ENCODE data around the gene GC.
"Not testable (repeated sequence)": the region's sequence is repeated elsewhere in the genome, so short reads cannot be mapped to it uniquely, and the experiment has no call there.

Gene GC

DNA sequence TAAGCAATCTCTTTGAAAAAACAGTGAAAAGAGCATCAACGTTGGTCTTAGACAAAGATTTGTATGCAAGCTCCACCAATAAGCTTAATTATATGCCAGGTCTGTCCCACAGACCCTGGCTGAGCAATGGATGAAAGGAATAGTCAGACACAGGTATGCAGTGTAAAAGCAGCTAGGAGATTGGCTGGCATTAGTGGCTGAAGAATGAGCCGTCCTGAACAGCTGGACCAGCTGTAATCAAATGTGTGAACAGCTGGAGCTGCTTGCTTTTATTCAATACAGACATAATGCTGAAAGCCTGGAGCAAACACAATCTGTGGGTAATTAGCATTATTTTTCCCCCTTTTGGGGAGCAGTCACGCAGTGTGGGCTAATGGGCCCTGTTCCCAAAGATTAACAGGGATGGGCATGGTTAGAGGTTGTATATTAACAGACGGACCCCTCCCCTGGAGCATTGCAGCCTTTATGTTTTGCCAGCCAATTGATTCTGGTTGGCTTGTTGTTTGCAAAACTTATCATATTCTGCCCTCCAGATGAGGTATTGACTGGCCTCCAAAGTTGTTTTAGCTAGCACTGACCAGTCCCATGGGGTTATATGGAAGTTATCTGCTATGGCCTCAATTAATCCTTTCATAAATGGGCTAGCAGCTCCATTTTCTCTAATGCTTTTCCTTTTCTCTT is 20.3 kb upstream of the GC start:
- not testable (repeated sequence) for H3K27me3 ChIP-seq (ENCODE audit: control insufficient read depth, insufficient read depth, low read length); H3K4me1 ChIP-seq (ENCODE audit: control insufficient read depth, insufficient read depth, low read length); H3K4me3 ChIP-seq (ENCODE audit: low read depth, low read length); H3K9ac ChIP-seq (ENCODE audit: low read depth, low read length); H3K36me3 ChIP-seq (ENCODE audit: control insufficient read depth, insufficient read depth, low read length); H3K27ac ChIP-seq (ENCODE audit: low read depth, low read length); H3K9me3 ChIP-seq (ENCODE audit: control insufficient read depth, insufficient read depth, low read length)

DNA sequence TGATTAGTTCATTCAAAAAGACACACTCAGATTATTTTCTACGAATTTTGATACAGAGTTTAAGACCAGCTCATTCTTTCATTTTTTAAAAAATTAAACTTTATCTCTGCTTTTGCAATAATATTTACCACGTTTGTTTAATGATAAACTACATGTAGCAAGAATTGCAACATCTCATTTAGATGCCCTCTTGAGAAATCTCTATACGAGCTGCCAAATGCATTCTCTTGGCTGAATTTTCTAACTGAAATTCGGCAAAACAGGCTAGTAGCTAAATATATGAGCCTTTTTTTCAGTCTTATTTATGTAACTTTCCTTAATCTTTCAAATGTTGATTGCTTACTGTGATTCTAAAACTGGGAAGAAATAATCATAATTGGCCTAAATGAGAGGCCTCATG is 2.1 kb upstream of the GC start:
- Histone ChIP-seq H3K27me3 (ENCODE audit: control insufficient read depth, insufficient read depth, low read length) (no peaks in the 10 kb centered on the region), H3K9ac (ENCODE audit: low read depth, low read length) (no peak overlapping the region), H3K4me3 (ENCODE audit: low read depth, low read length) (no peak overlapping the region), H3K27ac (ENCODE audit: low read depth, low read length) (no peak overlapping the region), H3K9me3 (ENCODE audit: control insufficient read depth, insufficient read depth, low read length) (no peaks in the 10 kb centered on the region), H3K4me1 (ENCODE audit: control insufficient read depth, insufficient read depth, low read length) (peaks cover 3% of the 10 kb centered on the region; the same call in 1 of the 2 replicates), H3K36me3 (ENCODE audit: control insufficient read depth, insufficient read depth, low read length) (no peaks in the 10 kb centered on the region)

DNA sequence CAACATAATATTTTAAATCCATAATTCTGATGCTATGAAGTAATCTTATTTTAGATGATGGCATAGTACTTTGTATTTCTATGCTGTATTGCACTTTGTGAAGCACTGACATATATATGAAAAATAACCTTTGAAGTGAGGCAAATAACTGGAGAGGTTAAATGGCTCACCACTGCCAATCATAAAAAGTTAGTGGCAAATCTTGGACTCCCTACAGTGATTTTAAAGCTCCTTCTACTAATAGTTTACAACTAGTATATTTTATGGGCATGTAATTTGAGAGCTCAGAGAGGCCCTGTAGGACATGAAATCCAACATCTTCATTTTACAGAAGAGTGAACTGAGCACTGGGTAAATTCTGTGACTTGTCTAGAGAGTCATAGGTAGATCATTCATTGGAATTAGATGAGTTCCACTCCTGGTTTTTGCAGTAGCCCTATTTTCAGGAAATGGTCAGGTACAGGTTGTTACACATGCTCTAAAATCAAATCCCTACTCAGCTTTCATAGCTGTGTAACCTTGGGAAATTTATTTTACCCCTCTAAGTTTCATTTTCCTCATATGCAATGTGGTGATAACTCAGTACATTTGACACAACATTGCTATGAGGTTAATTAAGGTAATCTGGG is 804 bp upstream of the GC start:
- no peak overlapping the region for H3K27ac ChIP-seq (ENCODE audit: low read depth, low read length)
- no peaks in the 10 kb centered on the region for H3K36me3 ChIP-seq (ENCODE audit: control insufficient read depth, insufficient read depth, low read length)
- no peak overlapping the region for H3K4me3 ChIP-seq (ENCODE audit: low read depth, low read length)
- H3K9me3 ChIP-seq (ENCODE audit: control insufficient read depth, insufficient read depth, low read length): no peaks in the 10 kb centered on the region
- H3K27me3 ChIP-seq (ENCODE audit: control insufficient read depth, insufficient read depth, low read length): no peaks in the 10 kb centered on the region
- H3K4me1 ChIP-seq (ENCODE audit: control insufficient read depth, insufficient read depth, low read length): peaks cover 3% of the 10 kb centered on the region; the same call in 1 of the 2 replicates
- no peak overlapping the region for H3K9ac ChIP-seq (ENCODE audit: low read depth, low read length)

DNA sequence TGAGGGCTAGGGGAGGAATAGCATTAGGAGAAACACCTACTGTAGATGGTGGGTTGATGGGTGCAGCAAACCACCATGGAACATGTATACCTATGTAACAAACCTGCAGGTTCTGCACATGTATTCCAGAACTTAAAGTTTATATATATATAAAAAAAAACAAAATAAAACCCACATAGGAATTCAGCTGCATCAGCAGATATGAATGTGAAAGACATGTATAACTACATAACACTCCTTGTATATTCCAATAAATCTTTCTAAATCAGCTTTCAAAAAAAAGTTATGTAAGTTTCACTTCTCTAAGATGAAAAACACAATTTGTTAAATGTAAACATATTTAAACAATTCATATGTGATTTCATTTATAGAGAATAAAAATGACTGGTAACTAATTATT is 6.0 kb downstream of the GC start:
- H3K4me1 ChIP-seq (ENCODE audit: control insufficient read depth, insufficient read depth, low read length): peaks cover 3% of the 10 kb centered on the region; the same call in 1 of the 2 replicates
- no peak overlapping the region for H3K4me3 ChIP-seq (ENCODE audit: low read depth, low read length)
- H3K27me3 ChIP-seq (ENCODE audit: control insufficient read depth, insufficient read depth, low read length): no peaks in the 10 kb centered on the region
- no peak overlapping the region for H3K27ac ChIP-seq (ENCODE audit: low read depth, low read length)
- no peaks in the 10 kb centered on the region for H3K36me3 ChIP-seq (ENCODE audit: control insufficient read depth, insufficient read depth, low read length)
- no peaks in the 10 kb centered on the region for H3K9me3 ChIP-seq (ENCODE audit: control insufficient read depth, insufficient read depth, low read length)
- H3K9ac ChIP-seq (ENCODE audit: low read depth, low read length): no peak overlapping the region

DNA sequence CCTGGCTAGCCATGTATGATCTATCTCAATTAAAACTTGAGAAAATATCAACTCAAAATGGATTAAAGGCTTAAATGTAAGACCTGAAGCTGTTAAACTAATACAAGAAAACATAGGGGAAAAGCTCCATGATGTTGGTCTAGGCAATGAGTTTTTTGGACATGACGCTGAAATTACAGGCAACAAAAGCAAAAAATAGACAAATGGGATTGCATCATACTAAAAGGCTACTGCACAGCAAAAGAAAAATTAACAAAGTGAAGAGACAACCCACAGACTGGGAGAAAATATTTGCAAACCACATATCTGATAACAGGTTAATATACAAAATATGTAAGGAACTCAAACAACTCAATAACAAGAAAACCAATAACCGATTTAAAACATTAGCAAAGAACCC is 8.4 kb downstream of the GC start:
- no peak overlapping the region for H3K4me3 ChIP-seq (ENCODE audit: low read depth, low read length)
- H3K4me1 ChIP-seq (ENCODE audit: control insufficient read depth, insufficient read depth, low read length): peaks cover 6% of the 10 kb centered on the region; the same call in 1 of the 2 replicates
- no peaks in the 10 kb centered on the region for H3K9me3 ChIP-seq (ENCODE audit: control insufficient read depth, insufficient read depth, low read length)
- no peaks in the 10 kb centered on the region for H3K36me3 ChIP-seq (ENCODE audit: control insufficient read depth, insufficient read depth, low read length)
- H3K27ac ChIP-seq (ENCODE audit: low read depth, low read length): no peak overlapping the region
- H3K9ac ChIP-seq (ENCODE audit: low read depth, low read length): no peak overlapping the region
- no peaks in the 10 kb centered on the region for H3K27me3 ChIP-seq (ENCODE audit: control insufficient read depth, insufficient read depth, low read length)

DNA sequence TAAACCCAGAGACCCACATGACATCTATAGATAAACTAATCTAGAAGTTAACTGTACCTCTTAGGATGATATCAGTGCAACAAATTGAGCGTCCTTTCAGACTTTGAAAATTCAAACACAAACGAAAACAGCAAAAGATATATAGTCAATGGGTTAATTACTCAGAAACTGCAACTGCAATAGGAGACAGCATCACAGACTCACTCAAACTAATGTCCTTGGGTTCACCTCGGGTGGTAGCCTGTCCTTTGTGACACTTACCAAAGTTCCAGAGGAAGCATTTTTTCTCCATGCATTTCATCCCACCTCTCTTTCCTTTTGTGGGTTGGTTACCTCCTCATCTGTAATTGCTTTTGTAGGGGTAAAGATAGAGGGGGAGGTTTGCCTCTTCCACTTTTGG is 9.7 kb downstream of the GC start:
- Histone ChIP-seq H3K27me3 (ENCODE audit: control insufficient read depth, insufficient read depth, low read length) (no peaks in the 10 kb centered on the region), H3K4me3 (ENCODE audit: low read depth, low read length) (no peak overlapping the region), H3K4me1 (ENCODE audit: control insufficient read depth, insufficient read depth, low read length) (peaks cover 6% of the 10 kb centered on the region; the same call in 1 of the 2 replicates), H3K36me3 (ENCODE audit: control insufficient read depth, insufficient read depth, low read length) (no peaks in the 10 kb centered on the region), H3K9ac (ENCODE audit: low read depth, low read length) (no peak overlapping the region), H3K27ac (ENCODE audit: low read depth, low read length) (no peak overlapping the region), H3K9me3 (ENCODE audit: control insufficient read depth, insufficient read depth, low read length) (no peaks in the 10 kb centered on the region)

DNA sequence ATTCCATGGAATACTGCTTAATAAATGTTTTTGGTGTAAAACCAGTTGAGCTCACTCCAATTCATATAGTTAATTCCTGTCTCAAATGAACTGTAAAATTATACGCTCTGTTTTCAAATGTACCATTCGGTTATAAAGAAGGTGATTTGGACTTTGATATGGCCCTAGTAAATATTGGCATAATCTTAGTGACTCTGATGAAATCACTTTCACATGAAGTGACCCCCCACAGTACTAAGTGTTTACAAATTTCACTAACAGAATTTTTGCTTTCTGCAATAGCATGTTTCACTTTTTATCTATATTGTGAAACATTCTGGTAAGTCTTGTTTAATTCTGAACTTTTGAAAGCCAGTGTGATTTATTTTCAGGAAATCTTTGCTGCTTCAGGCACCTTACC is 10.9 kb downstream of the GC start:
- Histone ChIP-seq H3K9ac (ENCODE audit: low read depth, low read length) (no peak overlapping the region), H3K4me1 (ENCODE audit: control insufficient read depth, insufficient read depth, low read length) (peaks cover 6% of the 10 kb centered on the region; the same call in 1 of the 2 replicates), H3K9me3 (ENCODE audit: control insufficient read depth, insufficient read depth, low read length) (no peaks in the 10 kb centered on the region), H3K27ac (ENCODE audit: low read depth, low read length) (no peak overlapping the region), H3K27me3 (ENCODE audit: control insufficient read depth, insufficient read depth, low read length) (no peaks in the 10 kb centered on the region), H3K4me3 (ENCODE audit: low read depth, low read length) (no peak overlapping the region), H3K36me3 (ENCODE audit: control insufficient read depth, insufficient read depth, low read length) (no peaks in the 10 kb centered on the region)

DNA sequence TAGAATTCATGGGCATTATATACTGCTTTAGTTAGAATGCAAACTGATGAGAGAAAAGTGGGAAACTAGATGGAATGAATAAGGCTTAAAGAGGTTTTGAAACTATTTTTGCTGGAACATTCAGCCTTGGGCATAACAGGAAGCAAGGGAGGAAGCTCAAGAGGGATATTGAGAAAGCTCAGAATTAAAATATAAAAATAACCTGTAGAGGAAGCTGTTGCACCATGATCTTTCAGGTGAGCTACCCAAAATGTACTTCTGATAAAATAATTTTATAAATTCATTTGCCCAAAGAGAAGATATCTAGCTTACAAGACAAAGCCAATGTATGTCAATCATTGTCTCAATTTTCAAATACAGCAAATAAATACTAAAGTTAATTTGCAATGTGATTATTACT is 11.3 kb downstream of the GC start:
- Histone ChIP-seq H3K27ac (ENCODE audit: low read depth, low read length) (no peak overlapping the region), H3K36me3 (ENCODE audit: control insufficient read depth, insufficient read depth, low read length) (no peaks in the 10 kb centered on the region), H3K4me1 (ENCODE audit: control insufficient read depth, insufficient read depth, low read length) (peaks cover 6% of the 10 kb centered on the region; the same call in 1 of the 2 replicates)

DNA sequence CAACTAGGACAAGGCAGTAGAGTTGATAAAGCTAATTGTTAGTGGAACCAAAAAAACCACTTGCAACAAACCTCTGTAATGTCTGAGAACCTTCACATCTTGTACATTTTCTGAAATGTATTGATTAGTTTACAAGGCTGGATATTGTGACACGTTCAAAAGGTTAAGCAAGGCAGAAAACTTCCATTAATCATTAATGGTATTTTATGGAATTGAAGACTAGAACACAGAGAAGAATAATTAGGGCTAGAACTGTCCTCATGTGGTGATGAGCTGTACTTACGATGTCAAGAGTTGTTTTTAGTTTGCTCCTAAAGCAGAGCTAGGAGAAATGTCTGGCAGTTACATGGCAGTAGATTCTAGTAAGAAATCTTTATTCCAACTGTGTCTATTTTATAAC is 12.3 kb downstream of the GC start:
- peaks cover 13% of the 10 kb centered on the region for H3K4me1 ChIP-seq (ENCODE audit: control insufficient read depth, insufficient read depth, low read length)
- no peaks in the 10 kb centered on the region for H3K27me3 ChIP-seq (ENCODE audit: control insufficient read depth, insufficient read depth, low read length)
- no peaks in the 10 kb centered on the region for H3K9me3 ChIP-seq (ENCODE audit: control insufficient read depth, insufficient read depth, low read length)
- H3K4me3 ChIP-seq (ENCODE audit: low read depth, low read length): no peak overlapping the region
- H3K36me3 ChIP-seq (ENCODE audit: control insufficient read depth, insufficient read depth, low read length): no peaks in the 10 kb centered on the region
- no peak overlapping the region for H3K27ac ChIP-seq (ENCODE audit: low read depth, low read length)
- no peak overlapping the region for H3K9ac ChIP-seq (ENCODE audit: low read depth, low read length)

More for the DNA sequence above, 11.3 kb downstream of the GC start:
- H3K9me3 ChIP-seq (ENCODE audit: control insufficient read depth, insufficient read depth, low read length): no peaks in the 10 kb centered on the region
- H3K9ac ChIP-seq (ENCODE audit: low read depth, low read length): no peak overlapping the region
- no peak overlapping the region for H3K4me3 ChIP-seq (ENCODE audit: low read depth, low read length)
- H3K27me3 ChIP-seq (ENCODE audit: control insufficient read depth, insufficient read depth, low read length): no peaks in the 10 kb centered on the region

DNA sequence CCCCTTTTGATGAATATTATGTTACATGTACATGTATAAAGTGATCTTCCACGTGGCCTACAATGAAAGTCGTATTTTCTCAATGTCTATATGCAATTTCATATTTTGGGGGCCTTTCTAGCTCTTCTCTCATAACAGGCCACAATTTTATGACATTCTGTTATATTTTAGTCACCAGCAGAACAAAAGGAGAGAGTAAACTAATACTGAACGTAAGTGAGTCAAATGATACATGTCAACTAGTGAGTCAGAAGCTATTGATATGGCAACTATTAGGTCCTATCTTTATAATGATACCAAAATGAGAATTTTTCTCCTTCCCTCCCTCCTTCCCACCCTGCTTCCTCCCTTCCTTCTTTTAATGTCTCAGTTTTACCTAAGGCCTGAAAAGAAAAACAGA is 14.4 kb downstream of the GC start:
- Histone ChIP-seq H3K9me3 (ENCODE audit: control insufficient read depth, insufficient read depth, low read length) (no peaks in the 10 kb centered on the region), H3K4me1 (ENCODE audit: control insufficient read depth, insufficient read depth, low read length) (peaks cover 33% of the 10 kb centered on the region), H3K4me3 (ENCODE audit: low read depth, low read length) (no peak overlapping the region), H3K36me3 (ENCODE audit: control insufficient read depth, insufficient read depth, low read length) (no peaks in the 10 kb centered on the region), H3K9ac (ENCODE audit: low read depth, low read length) (no peak overlapping the region), H3K27ac (ENCODE audit: low read depth, low read length) (no peak overlapping the region), H3K27me3 (ENCODE audit: control insufficient read depth, insufficient read depth, low read length) (no peaks in the 10 kb centered on the region)

DNA sequence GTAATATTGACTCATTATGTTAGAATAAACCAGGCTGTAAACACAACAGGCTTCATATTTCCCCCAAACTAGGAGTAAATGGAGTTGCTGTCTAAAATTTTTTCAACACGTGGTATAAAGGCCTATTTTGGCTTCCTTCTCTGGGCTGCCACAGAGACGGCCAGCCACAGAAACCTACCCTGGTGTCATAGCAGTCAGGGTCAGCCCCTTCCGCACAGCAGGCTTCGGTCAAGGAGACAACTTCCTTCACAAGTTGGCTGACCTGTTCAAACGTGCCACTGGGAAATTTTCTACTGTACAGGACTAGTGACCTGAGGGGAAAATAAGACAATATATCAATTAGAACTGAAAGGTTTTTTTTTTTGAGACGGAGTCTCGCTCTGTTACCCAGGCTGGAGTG is 15.8 kb downstream of the GC start:
- no peak overlapping the region for H3K4me3 ChIP-seq (ENCODE audit: low read depth, low read length)
- no peaks in the 10 kb centered on the region for H3K36me3 ChIP-seq (ENCODE audit: control insufficient read depth, insufficient read depth, low read length)
- peaks cover 30% of the 10 kb centered on the region for H3K4me1 ChIP-seq (ENCODE audit: control insufficient read depth, insufficient read depth, low read length)
- H3K27ac ChIP-seq (ENCODE audit: low read depth, low read length): no peak overlapping the region
- no peak overlapping the region for H3K9ac ChIP-seq (ENCODE audit: low read depth, low read length)
- no peaks in the 10 kb centered on the region for H3K9me3 ChIP-seq (ENCODE audit: control insufficient read depth, insufficient read depth, low read length)
- H3K27me3 ChIP-seq (ENCODE audit: control insufficient read depth, insufficient read depth, low read length): no peaks in the 10 kb centered on the region

Measured in HUES48 (cell line).